MM.1S (cell line): ENCODE data around the gene SAA1.
A peak's percentile ranks its signal among the peaks of the same experiment; 100 is the strongest.

Source experiments
- DNase-seq: peaks from one replicate; pipeline ENCODE4 v3.0.0-alpha.2; 2015
- H2AFZ ChIP-seq: fragments of 300-600 bp; sonication (generic); 2 replicates; pipeline ENCODE4 v1.6.0; 2016; ENCODE audit warnings: antibody characterized with exemption, low read length
- H3F3A ChIP-seq: fragments of 300-600 bp; sonication (generic); 2 replicates; pipeline ENCODE4 v1.6.1; 2016; ENCODE audit warnings: mild to moderate bottlenecking, antibody characterized with exemption, low read length, moderate library complexity, mixed read lengths; ENCODE audit not compliant: insufficient read depth
- H3K27ac ChIP-seq: fragments of 300-600 bp; sonication (generic); 2 replicates; pipeline ENCODE4 v1.5.1; 2016; ENCODE audit warnings: mild to moderate bottlenecking, low read length
- H3K27me3 ChIP-seq: fragments of 300-600 bp; sonication (generic); replicated peaks from 2 replicates; pipeline ENCODE4 v1.6.0; 2016; ENCODE audit warnings: low read length; ENCODE audit not compliant: insufficient read depth
- H3K36me3 ChIP-seq: fragments of 300-600 bp; sonication (generic); replicated peaks from 2 replicates; pipeline ENCODE4 v1.6.1; 2016; ENCODE audit warnings: mild to moderate bottlenecking, low read length, mixed read lengths; ENCODE audit not compliant: insufficient read depth
- H3K4me1 ChIP-seq: fragments of 300-600 bp; sonication (generic); 2 replicates; pipeline ENCODE4 v1.6.1; 2016; ENCODE audit warnings: low read length, mixed read lengths
- H3K4me2 ChIP-seq: fragments of 300-600 bp; sonication (generic); 2 replicates; pipeline ENCODE4 v1.6.0; 2016; ENCODE audit warnings: low read depth, low read length
- H3K4me3 ChIP-seq: fragments of 300-600 bp; sonication (generic); 2 replicates; pipeline ENCODE4 v1.5.1; 2016; ENCODE audit warnings: low read length, mixed read lengths
- H3K79me2 ChIP-seq: fragments of 300-600 bp; sonication (generic); 2 replicates; pipeline ENCODE4 v1.6.1; 2016; ENCODE audit warnings: mixed run types, low read length, mixed read lengths
- H3K9ac ChIP-seq: fragments of 300-600 bp; sonication (generic); 2 replicates; pipeline ENCODE4 v1.6.1; 2016; ENCODE audit warnings: low read length, mixed read lengths
- H3K9me2 ChIP-seq: fragments of 300-600 bp; sonication (generic); replicated peaks from 2 replicates; pipeline ENCODE4 v1.6.1; 2016; ENCODE audit warnings: mild to moderate bottlenecking, low read length, mixed read lengths; ENCODE audit not compliant: insufficient read depth
- H3K9me3 ChIP-seq: fragments of 300-600 bp; sonication (generic); replicated peaks from 2 replicates; pipeline ENCODE4 v1.6.1; 2016; ENCODE audit warnings: mild to moderate bottlenecking, low read length, mixed read lengths; ENCODE audit not compliant: insufficient read depth
- H4K20me1 ChIP-seq: fragments of 300-600 bp; sonication (generic); 2 replicates; pipeline ENCODE4 v1.6.1; 2016; ENCODE audit warnings: mild to moderate bottlenecking, low read length, moderate library complexity, mixed read lengths; ENCODE audit not compliant: insufficient read depth
- EZH2 ChIP-seq: fragments of 300-600 bp; sonication (generic); optimal IDR thresholded peaks from 2 replicates; pipeline ENCODE3; 2017; ENCODE audit warnings: low read depth, mild to moderate bottlenecking, antibody characterized with exemption, low read length, mixed read lengths
- EZH2phosphoT487 ChIP-seq: fragments of 300-600 bp; sonication (generic); IDR thresholded peaks from 2 replicates; pipeline ENCODE4 v1.6.1; 2018; ENCODE audit warnings: antibody characterized with exemption, low read length
- TF ChIP-seq, protein P1 (sequence below): fragments of 300-600 bp; sonication (generic); IDR thresholded peaks from 2 replicates; pipeline ENCODE4 v1.5.1; 2016; ENCODE audit warnings: antibody characterized with exemption, low read length, mixed read lengths

Gene SAA1

DNA sequence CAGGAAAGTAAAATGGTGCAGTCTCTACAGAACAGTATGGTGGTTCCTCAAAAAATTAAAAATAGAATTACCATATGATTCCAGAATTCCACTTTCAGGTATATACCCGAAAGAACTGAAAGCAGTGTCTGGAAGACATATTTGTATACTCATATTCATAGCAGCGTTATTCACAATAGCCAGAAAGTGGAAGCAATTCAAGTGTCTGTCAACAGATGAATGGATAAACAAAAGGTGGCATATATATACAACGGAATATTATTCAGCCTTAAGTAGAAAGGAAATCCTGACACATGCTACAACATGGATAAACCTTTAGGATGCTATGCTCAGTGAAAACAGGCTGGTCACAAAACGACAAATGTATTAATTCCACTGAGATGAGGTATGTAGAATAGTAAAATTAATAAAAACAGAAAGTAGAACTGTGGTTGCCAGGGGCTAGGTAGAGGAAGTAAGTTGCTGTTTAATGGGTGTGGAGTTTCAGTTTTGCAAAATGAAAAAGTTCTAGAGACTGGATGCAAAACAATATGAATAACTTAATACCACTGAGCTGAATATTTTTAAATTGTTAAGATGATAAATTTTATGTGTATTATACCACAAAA lies 14.5 kb downstream of the SAA1 start:
- DNase-seq, result peak; percentile 37
- Histone ChIP-seq H3K79me2 (no peaks in the 10 kb centered on the region), H3K36me3 (0 out of 2 replicates have a peak, but pooled peaks cover 8% of the 10 kb centered on the region)

GRCh38 chr11:18282626-18283025 lies 16.6 kb downstream of the SAA1 start:
- H3K36me3 ChIP-seq, result 0 out of 2 replicates have a peak, but pooled peaks cover 8% of the 10 kb centered on the region
- peaks cover 8% of the 10 kb centered on the region for H3K4me1 ChIP-seq
- H3K27me3 ChIP-seq, result no peaks in the 10 kb centered on the region
- H3K27ac ChIP-seq, result no peak overlapping the region
- no peak for TF ChIP-seq EZH2
- no peak for TF ChIP-seq EZH2phosphoT487
- TF ChIP-seq, protein P1, sequence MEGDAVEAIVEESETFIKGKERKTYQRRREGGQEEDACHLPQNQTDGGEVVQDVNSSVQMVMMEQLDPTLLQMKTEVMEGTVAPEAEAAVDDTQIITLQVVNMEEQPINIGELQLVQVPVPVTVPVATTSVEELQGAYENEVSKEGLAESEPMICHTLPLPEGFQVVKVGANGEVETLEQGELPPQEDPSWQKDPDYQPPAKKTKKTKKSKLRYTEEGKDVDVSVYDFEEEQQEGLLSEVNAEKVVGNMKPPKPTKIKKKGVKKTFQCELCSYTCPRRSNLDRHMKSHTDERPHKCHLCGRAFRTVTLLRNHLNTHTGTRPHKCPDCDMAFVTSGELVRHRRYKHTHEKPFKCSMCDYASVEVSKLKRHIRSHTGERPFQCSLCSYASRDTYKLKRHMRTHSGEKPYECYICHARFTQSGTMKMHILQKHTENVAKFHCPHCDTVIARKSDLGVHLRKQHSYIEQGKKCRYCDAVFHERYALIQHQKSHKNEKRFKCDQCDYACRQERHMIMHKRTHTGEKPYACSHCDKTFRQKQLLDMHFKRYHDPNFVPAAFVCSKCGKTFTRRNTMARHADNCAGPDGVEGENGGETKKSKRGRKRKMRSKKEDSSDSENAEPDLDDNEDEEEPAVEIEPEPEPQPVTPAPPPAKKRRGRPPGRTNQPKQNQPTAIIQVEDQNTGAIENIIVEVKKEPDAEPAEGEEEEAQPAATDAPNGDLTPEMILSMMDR, result no peak
- no peak overlapping the region for H2AFZ ChIP-seq
- no peaks in the 10 kb centered on the region for H3K79me2 ChIP-seq
- H3K4me2 ChIP-seq, result no peak overlapping the region
- no peaks in the 10 kb centered on the region for H3K9me3 ChIP-seq
- no peaks in the 10 kb centered on the region for H4K20me1 ChIP-seq
- H3K9me2 ChIP-seq, result no peaks in the 10 kb centered on the region
- DNase-seq, result no peak
- peaks cover 11% of the 10 kb centered on the region; the same call in 1 of the 2 replicates for H3F3A ChIP-seq
- no peak overlapping the region for H3K4me3 ChIP-seq
- H3K9ac ChIP-seq, result no peak overlapping the region

More for the DNA sequence above, 14.5 kb downstream of the SAA1 start:
- Histone ChIP-seq H3K9ac (no peak overlapping the region), H3K4me2 (peak overlapping the region; percentile 63), H4K20me1 (no peaks in the 10 kb centered on the region), H3K9me3 (no peaks in the 10 kb centered on the region), H3K9me2 (no peaks in the 10 kb centered on the region), H3F3A (peaks cover 11% of the 10 kb centered on the region; the same call in 1 of the 2 replicates), H3K4me3 (peak overlapping the region; percentile 38), H2AFZ (no peak overlapping the region), H3K27ac (peak overlapping the region; percentile 34; the same call in 1 of the 2 replicates), H3K4me1 (peaks cover 8% of the 10 kb centered on the region), H3K27me3 (no peaks in the 10 kb centered on the region)
- TF ChIP-seq EZH2phosphoT487 (no peak), EZH2 (no peak)
- TF ChIP-seq, protein P1, result no peak

- Histone ChIP-seq H3K79me2 (no peaks in the 10 kb centered on the region), H3F3A (peaks cover 1% of the 10 kb centered on the region; the same call in 1 of the 2 replicates), H3K36me3 (no peaks in the 10 kb centered on the region), H3K4me3 (no peak overlapping the region), H3K4me1 (no peaks in the 10 kb centered on the region), H3K9ac (no peak overlapping the region), H2AFZ (no peak overlapping the region), H3K4me2 (no peak overlapping the region), H3K27me3 (no peaks in the 10 kb centered on the region), H3K9me3 (no peaks in the 10 kb centered on the region), H3K27ac (no peak overlapping the region), H4K20me1 (no peaks in the 10 kb centered on the region), H3K9me2 (no peaks in the 10 kb centered on the region)
- TF ChIP-seq, protein P1, result no peak
- DNase-seq, result no peak
Measured at GRCh38 chr11:18285841-18286240, 19.8 kb downstream of the SAA1 start.
